Dermis microvascular lymphatic vessel endothelial cell (primary cell): ENCODE measurements around the gene SCN11A. TPM values are rescaled to one million over a fixed set of nuclear protein-coding genes. Genes with fewer than 3 reads are reported as not detected.
"Not testable (repeated sequence)": the region's sequence is repeated elsewhere in the genome, so short reads cannot be mapped to it uniquely, and the experiment has no call there.

ENCODE experiments used
- DNase-seq, 2 donors: peaks; one replicate each; pipeline versions ENCODE4 v3.0.0 to v3.0.0-alpha.2; 2010; ENCODE audit warnings: low read depth in 2 of 2
- total RNA-seq: library from RNA; depleted of rRNA; stranded (reverse); fragments of >200 nt; gene quantifications from 2 replicates; pipeline ENCODE4 v1.2.1, GENCODE V29; 2014

The SCN11A gene
- total RNA-seq, 1 donor from 2014 or later, result under 0.01 TPM

- DNase-seq, result no peak
These were observed 15.5 kb upstream of the SCN11A start for GRCh38 chr3:39067286-39067685.

GRCh38 chr3:39065197-39065596, 13.5 kb upstream of the SCN11A start:
- peak in 1 of 2 donors; percentile 34 for DNase-seq

- no peak for DNase-seq
These were observed 12.9 kb upstream of the SCN11A start for GRCh38 chr3:39064646-39065045.

GRCh38 chr3:39063143-39063542, 11.4 kb upstream of the SCN11A start:
- DNase-seq, result no peak

- no peak for DNase-seq
These were observed 10.4 kb upstream of the SCN11A start for GRCh38 chr3:39062180-39062579.

GRCh38 chr3:39061228-39061627, 9.5 kb upstream of the SCN11A start:
- DNase-seq, result not testable (repeated sequence)

- DNase-seq, result no peak
These were observed 4.4 kb upstream of the SCN11A start for GRCh38 chr3:39056151-39056550.

- no peak for DNase-seq
These were observed 2.0 kb upstream of the SCN11A start for GRCh38 chr3:39053696-39054095.

- peak in 1 of 2 donors; percentile 3 for DNase-seq
These were observed 839 bp upstream of the SCN11A start for GRCh38 chr3:39052583-39052982.

- no peak for DNase-seq
These were observed 1.7 kb downstream of the SCN11A start for GRCh38 chr3:39050029-39050428.

- DNase-seq, result no peak
These were observed 13.6 kb downstream of the SCN11A start for GRCh38 chr3:39038165-39038564.

- no peak for DNase-seq
These were observed 22.2 kb downstream of the SCN11A start for GRCh38 chr3:39029556-39029955.

- DNase-seq, result no peak
These were observed 23.2 kb downstream of the SCN11A start for GRCh38 chr3:39028546-39028945.

GRCh38 chr3:39025222-39025970, 26.3 kb downstream of the SCN11A start:
- no peak for DNase-seq

GRCh38 chr3:39024497-39024896, 27.2 kb downstream of the SCN11A start:
- DNase-seq, result no peak

- no peak for DNase-seq
These were observed 29.5 kb downstream of the SCN11A start for GRCh38 chr3:39022286-39022630.

- DNase-seq, result no peak
These were observed 30.1 kb downstream of the SCN11A start for GRCh38 chr3:39021465-39022285.

- no peak for DNase-seq
These were observed 30.7 kb downstream of the SCN11A start for GRCh38 chr3:39021029-39021428.

- no peak for DNase-seq
These were observed 32.4 kb downstream of the SCN11A start for GRCh38 chr3:39019299-39019698.

GRCh38 chr3:39015418-39015817, 36.3 kb downstream of the SCN11A start:
- DNase-seq, result no peak

- DNase-seq, result no peak
These were observed 37.7 kb downstream of the SCN11A start for GRCh38 chr3:39013921-39014509.

GRCh38 chr3:39013289-39013688, 38.5 kb downstream of the SCN11A start:
- peak in 1 of 2 donors; percentile 15 for DNase-seq
